Measurements from ENCODE around the gene C4orf46.

The C4orf46 gene

DNA sequence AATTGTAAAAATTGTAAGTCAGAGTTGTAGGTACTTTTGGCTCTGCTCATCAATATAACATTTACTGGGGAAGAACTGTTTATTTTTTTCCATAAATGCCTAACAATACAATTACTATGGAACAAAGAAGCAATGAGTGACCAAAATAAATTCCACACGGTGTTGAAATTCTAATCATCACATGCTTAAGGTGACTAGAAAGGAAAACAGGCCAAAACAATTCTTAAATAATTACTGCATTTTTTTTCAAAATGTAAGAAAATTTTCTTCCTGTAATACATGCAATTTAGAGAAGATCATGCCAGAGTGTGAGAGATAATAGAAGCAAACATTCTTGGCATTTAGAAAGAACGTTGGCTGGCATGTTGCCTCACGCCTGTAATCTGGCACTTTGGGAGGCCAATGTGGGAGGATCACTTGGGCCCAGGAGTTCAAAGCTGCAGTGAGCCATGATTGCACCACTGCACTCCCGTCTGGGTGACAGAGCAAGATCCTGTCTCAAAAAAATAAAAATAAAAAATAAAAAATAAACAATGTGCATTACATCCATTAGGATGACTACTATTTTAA, 22.5 kb downstream of the C4orf46 start:
- H3K27ac ChIP-seq = no peak overlapping the region
- TF ChIP-seq ZFX (IDR thresholded peaks at IDR 0.05) = no peak
- TF ChIP-seq, protein P1, sequence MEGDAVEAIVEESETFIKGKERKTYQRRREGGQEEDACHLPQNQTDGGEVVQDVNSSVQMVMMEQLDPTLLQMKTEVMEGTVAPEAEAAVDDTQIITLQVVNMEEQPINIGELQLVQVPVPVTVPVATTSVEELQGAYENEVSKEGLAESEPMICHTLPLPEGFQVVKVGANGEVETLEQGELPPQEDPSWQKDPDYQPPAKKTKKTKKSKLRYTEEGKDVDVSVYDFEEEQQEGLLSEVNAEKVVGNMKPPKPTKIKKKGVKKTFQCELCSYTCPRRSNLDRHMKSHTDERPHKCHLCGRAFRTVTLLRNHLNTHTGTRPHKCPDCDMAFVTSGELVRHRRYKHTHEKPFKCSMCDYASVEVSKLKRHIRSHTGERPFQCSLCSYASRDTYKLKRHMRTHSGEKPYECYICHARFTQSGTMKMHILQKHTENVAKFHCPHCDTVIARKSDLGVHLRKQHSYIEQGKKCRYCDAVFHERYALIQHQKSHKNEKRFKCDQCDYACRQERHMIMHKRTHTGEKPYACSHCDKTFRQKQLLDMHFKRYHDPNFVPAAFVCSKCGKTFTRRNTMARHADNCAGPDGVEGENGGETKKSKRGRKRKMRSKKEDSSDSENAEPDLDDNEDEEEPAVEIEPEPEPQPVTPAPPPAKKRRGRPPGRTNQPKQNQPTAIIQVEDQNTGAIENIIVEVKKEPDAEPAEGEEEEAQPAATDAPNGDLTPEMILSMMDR (conservative IDR thresholded peaks at IDR 0.05) = no peak

DNA sequence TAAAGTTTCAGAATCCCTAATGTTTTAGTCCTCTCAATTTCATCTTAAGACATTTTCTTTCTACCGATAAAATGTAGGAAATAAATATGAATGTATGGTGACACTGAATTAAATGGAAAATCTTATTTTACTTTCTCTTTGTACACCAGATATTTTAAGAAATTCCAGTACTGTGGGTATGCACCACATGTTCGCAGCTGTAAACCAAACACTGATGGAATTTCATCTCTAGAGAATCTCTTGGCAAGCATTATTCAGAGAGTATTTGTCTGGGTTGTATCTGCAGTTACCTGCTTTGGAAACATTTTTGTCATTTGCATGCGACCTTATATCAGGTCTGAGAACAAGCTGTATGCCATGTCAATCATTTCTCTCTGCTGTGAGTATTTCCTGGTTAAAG, 26.9 kb downstream of the C4orf46 start:
- H3K27ac ChIP-seq = no peak overlapping the region
- TF ChIP-seq, protein P1 (conservative IDR thresholded peaks at IDR 0.05) = no peak
- no peak for TF ChIP-seq ZFX (IDR thresholded peaks at IDR 0.05)

DNA sequence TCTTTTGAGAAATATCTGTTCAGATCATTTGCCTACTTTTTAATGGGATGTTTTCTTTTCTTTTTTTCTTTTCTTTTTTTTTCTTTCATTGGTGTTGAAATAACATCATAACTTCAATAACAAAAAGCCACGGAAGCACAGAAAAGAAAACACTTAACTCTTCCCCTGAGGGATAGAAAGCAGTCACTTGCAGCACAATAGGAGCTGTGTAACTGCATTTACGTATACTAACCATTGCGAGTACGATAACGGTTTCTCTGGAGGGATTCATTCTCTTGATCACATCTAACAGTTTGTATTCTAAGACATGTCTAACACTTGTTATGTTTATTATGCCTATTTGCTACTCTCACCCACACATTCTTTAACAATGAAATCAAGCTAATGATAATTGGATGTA, 27.3 kb downstream of the C4orf46 start:
- no peak overlapping the region for H3K27ac ChIP-seq
- TF ChIP-seq ZFX (IDR thresholded peaks at IDR 0.05) = no peak
- TF ChIP-seq, protein P1 (conservative IDR thresholded peaks at IDR 0.05) = no peak

DNA sequence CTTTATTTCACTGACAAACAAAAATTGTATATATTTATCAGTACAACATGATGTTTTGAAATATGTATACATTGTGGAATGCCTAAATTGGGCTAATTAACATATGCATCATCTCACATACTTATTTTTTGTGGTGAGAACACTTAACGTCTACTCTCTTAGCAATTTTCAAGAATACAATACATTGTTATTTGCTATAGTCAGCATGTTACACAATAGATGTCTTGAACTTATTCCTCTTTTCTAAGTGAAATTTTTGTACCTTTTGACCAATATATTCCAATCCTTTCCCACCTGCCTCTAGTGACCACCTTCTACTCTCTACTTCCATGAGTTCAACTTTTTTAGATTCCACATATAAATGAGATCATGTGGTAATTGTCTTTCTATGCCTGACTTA, 35.1 kb downstream of the C4orf46 start:
- H3K27ac ChIP-seq = no peak overlapping the region
- no peak for TF ChIP-seq ZFX (IDR thresholded peaks at IDR 0.05)
- TF ChIP-seq, protein P1 (conservative IDR thresholded peaks at IDR 0.05) = no peak

DNA sequence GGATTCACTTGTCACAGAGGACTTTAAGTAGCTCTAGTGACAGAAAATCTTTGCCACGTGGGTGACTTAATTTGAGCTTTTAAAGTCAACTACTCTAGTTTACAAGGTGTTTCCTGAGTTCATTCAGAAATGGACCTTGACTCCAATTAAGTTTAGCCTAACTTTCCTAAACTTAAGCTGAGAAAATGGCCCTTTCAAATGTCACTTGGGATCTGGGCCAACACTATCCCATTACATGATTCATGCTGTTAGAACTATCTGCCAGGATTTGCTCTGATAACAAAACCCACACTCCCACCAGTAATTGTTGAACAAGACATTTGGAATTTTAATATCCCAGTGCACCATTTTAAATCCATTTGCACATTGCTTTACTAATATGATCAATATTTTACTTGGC, 40.8 kb downstream of the C4orf46 start:
- TF ChIP-seq, protein P1 (conservative IDR thresholded peaks at IDR 0.05) = no peak
- no peak for TF ChIP-seq ZFX (IDR thresholded peaks at IDR 0.05)
- H3K27ac ChIP-seq = no peak overlapping the region

DNA sequence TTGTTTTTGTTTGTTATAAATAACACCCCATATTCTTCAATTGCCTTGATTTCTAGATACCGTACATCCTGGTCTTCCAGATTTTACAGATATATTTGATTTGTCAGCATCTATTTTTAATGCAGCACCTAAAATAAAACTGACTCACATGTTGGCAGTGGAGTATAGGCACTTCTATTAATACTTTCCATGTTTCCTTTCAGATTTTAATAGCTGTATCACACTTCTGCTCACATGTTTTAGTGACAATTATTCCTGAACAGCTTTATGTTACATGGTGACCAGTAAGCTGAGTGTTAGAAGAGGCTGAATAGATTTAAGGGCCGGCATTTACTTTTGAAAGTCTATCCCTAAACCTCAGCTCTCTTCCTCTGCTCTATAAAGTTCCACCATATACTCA, 46.1 kb downstream of the C4orf46 start:
- H3K27ac ChIP-seq = no peak overlapping the region
- TF ChIP-seq, protein P1 (conservative IDR thresholded peaks at IDR 0.05) = no peak
- TF ChIP-seq ZFX (IDR thresholded peaks at IDR 0.05) = no peak

DNA sequence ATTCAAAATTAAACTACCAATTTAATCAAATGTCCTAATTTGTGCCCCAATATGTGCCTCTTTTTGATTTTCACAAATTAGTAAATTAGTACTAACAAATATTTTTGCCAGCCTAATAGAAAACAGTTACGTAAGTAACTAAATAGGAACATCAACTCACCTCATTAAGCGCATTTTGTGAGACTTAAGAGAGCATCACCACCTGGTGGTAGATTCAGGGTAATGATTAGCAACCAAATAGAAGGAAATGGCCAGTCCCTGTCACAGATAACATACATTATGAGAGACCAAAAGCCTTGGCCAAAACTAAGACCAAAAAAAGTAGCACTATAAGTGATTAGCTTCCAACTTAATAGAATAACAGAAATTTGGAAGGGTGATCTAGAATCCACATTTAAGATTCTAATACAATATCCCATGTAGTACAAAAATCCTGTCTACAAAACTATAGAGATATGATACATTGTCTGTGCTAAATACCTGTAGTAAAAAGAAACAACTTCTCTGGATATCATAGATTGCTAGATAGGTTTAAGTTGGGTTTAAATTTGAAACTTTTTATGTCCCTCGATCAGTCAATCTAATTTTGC, 46.7 kb downstream of the C4orf46 start:
- no peak overlapping the region for H3K27ac ChIP-seq
- TF ChIP-seq, protein P1 (conservative IDR thresholded peaks at IDR 0.05) = peak; percentile 78
- TF ChIP-seq ZFX (IDR thresholded peaks at IDR 0.05) = no peak
